ENCODE data around the gene PKN1. TPM values are rescaled to one million over a fixed set of nuclear protein-coding genes. Genes with fewer than 3 reads are reported as not detected.
"Not testable (repeated sequence)": the region's sequence is repeated elsewhere in the genome, so short reads cannot be mapped to it uniquely, and the experiment has no call there.

The PKN1 gene
- 100 to 1,000 TPM; 244 to 265 TPM for total RNA-seq

DNA sequence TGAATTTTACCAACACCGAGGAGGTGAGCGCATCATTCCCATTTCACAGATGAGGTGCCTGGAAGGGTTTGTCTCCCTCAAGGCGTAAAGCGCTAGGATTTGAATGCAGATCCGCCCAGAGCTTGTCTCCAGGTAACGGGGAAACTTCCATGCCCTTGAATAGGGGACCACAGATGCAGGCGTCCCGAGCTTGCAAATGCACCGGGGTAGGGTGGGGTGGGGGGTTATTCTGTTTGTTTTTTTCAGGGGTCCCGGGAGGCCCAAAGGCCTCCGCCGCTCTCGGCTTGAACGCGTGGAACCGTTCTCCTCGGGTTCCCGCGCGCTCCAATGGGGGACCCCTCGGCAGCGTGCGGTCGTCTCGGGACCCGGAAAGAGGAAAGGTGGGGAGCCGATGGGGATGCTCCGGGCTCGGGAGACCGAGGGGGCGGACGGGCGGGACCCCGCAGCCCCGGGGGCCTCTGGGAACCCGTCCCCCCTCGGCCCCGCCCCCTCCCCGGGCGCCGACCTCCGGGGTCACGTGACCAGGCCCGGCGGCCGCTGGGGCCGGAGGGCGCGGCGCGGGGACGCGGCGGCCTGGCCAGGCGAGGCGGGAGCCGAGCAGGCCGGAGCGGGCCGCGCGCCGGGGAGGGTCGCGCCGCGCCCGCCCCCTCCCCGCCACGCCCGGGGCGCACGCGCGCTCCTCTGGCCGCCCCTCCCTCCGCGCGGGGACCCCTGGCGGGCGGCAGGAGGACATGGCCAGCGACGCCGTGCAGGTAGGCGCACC, at the start of gene PKN1:
TSS of gene PKN1 (plus strand) at position 516 of the 763 bp plus-strand sequence. CDS start at position 732, 216 bp downstream.
- DNase-seq, result peak; percentile 80
- peak within 1 kb of the TSS; percentile 82 for H3K4me3 Mint-ChIP-seq
- peaks cover 6% of the 10 kb centered on the region for H3K36me3 Mint-ChIP-seq
- H3K9me3 Mint-ChIP-seq, result no peaks in the 10 kb centered on the region
- H3K27me3 Mint-ChIP-seq, result peaks cover 13% of the 10 kb centered on the region
- ATAC-seq (ENCODE audit: low read depth), result peak; percentile 35
- H3K27ac Mint-ChIP-seq, result peak within 1 kb of the TSS; percentile 83
- POLR2A ChIA-PET, result interaction anchor here (0.8 to 1.3 kb wide), 4 partner anchors 13 to 89 kb away, joined by 3 to 6 read pairs (median 4); partner anchors contain the start of gene DDX39A
- H3K4me1 Mint-ChIP-seq, result peaks cover 31% of the 10 kb centered on the region

DNA sequence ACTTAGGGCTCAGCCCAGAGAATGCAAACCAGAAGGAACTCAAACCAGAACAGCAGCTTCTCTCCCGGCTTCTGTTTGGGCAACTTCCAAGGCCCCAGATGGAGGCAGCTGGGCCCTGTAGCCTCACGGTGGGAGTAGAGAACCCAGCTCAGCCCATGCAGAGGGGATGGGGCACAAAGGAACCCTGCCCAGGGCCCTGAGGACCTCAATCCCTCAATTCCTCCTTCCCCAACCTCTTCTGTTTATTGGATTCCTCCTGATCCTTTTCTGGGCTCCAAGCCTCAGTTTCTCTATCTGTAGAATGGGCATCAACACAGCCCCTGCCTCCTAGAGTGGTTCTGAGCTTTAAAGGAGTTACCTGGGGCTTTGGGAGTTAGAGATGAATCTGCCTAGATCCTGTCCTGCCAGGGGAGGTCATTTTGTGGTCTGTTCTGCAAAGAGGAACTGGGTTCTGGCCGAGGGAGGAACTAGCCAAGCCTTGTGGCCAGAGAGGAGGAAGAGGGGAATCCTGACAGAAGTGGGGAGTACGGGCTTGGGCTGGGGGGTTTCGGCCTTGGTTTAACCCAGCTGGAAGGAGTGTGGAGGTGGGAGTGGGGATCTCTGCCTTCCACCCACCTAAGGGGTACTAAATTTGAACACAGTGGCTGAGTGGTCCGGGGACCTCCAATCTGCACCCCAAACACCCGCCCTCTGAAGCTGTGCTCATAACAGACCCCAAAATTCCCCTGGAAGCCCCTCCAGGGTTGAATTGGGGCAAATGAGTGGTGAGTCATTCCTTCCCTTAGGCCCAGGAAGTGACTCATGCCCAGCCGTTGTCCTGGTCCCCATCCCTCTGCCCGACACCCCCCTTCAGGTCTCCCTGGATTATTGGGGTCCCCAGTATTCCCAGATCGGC, 49.2 kb upstream of the PKN1 start:
- ATAC-seq (ENCODE audit: low read depth) (peak; percentile 8), DNase-seq (peak; percentile 60)
- peak overlapping the region; percentile 98 for H3K4me3 Mint-ChIP-seq
- peaks cover 34% of the 10 kb centered on the region for H3K36me3 Mint-ChIP-seq
- H3K27ac Mint-ChIP-seq, result peak overlapping the region; percentile 95
- H3K9me3 Mint-ChIP-seq, result no peaks in the 10 kb centered on the region
- POLR2A ChIA-PET, result interaction anchor here (0.6 to 12.1 kb wide), 13 partner anchors 8 to 1221 kb away, joined by 3 to 747 read pairs (median 7); partner anchors contain the start of genes ASF1B and DNAJB1
- H3K4me1 Mint-ChIP-seq, result peaks cover 30% of the 10 kb centered on the region
- no peaks in the 10 kb centered on the region for H3K27me3 Mint-ChIP-seq

DNA sequence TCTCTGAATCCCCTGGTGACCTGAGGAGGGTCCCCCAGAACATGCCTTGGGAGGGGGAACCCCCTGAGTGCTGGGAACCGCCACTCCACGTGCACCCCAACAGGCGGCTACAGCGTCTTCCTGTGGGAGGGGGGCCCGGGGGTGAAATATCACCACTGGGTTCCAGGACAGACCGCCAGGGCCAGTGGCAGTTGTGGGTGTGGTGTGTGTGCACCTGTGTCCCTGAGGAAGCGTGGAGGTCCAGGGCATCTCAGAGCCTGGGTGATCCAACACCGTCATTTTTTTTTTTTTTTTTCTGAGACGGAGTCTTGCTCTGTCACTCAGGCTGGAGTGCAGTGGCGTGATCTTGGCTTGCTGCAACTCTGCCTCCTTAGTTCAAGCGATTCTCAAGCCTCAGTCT, 47.6 kb upstream of the PKN1 start:
- POLR2A ChIA-PET, result interaction anchor here (0.6 to 12.1 kb wide), 6 partner anchors 11 to 185 kb away, joined by 4 to 747 read pairs (median 24); no protein-coding TSS in a partner anchor
- Mint-ChIP-seq H3K36me3 (peaks cover 36% of the 10 kb centered on the region), H3K4me1 (peaks cover 19% of the 10 kb centered on the region), H3K27me3 (no peaks in the 10 kb centered on the region), H3K9me3 (no peaks in the 10 kb centered on the region), H3K27ac (peak overlapping the region; percentile 95), H3K4me3 (peak overlapping the region; percentile 98)
- no peak for DNase-seq
- ATAC-seq (ENCODE audit: low read depth), result no peak

DNA sequence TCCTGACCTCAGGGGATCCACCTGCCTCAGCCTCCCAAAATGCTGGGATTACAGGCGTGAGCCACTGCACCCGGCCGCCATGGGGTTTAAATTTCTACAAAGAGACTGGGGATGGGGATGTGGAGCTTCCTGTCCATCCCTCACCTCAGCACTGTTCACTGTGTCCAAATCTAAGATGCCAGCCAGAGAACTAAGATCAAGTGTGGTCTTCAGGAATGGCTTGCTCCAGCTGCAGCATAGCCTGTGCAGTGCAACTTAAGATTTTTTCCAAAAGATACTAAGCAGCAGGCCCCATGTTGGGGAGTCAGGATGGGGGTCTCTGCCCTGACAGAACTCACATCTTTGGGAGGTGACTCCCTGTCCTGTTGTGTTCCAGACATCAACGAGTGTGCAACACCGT, 42.6 kb upstream of the PKN1 start:
- Mint-ChIP-seq H3K9me3 (no peaks in the 10 kb centered on the region), H3K27me3 (no peaks in the 10 kb centered on the region), H3K4me1 (peaks cover 11% of the 10 kb centered on the region), H3K36me3 (peaks cover 27% of the 10 kb centered on the region), H3K27ac (peak overlapping the region; percentile 45), H3K4me3 (no peak overlapping the region)
- no peak for DNase-seq
- no peak for ATAC-seq (ENCODE audit: low read depth)
- POLR2A ChIA-PET, result interaction anchor here (1.1 to 3.3 kb wide), 4 partner anchors 8 to 29 kb away, joined by 3 to 28 read pairs (median 4); partner anchors contain the start of gene ADGRE5

DNA sequence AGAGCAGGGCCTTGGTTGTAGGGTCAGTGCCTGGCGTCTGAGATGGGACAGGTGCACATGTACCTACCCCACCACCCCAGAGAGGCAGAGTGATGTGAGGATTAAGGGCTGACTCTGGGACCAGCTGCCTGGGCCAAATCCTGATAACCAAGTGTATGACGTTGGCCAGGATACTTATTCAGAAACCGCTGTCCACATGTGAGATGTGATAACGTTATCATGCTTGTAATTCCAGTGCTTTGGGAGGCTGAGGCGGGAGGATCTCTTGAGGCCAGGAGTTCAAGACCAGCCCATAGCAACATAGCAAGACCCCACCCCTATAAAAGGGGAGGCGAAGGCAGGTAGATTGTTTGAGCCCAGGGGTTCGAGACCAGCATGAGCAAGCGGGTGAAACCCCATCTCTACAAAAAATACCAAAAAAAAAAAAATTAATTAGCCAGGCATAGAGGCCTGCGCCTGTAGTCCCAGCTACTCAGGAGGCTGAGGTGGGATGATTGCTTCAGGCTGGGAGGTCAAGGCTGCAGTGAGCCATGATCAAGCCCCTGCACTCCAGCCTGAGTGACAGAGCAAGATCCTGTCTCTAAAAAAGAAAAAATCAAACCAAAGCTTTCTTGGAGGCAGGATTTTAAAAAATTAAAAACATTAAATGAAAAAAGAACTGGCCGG, 41.8 kb upstream of the PKN1 start:
- POLR2A ChIA-PET, result interaction anchor here (0.7 to 3.3 kb wide), 6 partner anchors 8 to 29 kb away, joined by 3 to 28 read pairs (median 4); partner anchors contain the start of gene ADGRE5
- no peak overlapping the region for H3K4me3 Mint-ChIP-seq
- DNase-seq (no peak), ATAC-seq (ENCODE audit: low read depth) (no peak)
- H3K27ac Mint-ChIP-seq, result peak overlapping the region; percentile 45
- peaks cover 29% of the 10 kb centered on the region for H3K36me3 Mint-ChIP-seq
- H3K9me3 Mint-ChIP-seq, result no peaks in the 10 kb centered on the region
- H3K27me3 Mint-ChIP-seq, result no peaks in the 10 kb centered on the region
- peaks cover 11% of the 10 kb centered on the region for H3K4me1 Mint-ChIP-seq

DNA sequence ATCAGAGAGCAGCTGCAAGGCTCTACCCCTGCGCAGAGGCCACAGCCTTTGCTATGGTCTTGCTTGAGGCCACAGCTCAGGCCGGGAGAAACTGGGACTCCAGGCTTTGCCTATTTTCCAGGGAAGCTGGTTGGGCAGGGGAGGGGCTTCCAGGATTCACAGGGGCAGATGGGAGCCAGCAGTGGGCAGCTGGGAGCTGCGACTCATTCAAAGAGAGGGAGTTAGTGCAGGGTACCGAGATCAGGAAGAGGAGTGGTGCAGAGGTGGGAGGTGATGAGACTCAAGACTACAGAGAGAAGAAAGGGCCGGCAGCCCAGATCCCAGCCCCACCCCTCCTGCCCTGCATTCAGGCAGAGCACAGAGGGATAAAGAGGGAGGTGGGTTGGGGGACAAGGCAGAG, 39.8 kb upstream of the PKN1 start:
- no peaks in the 10 kb centered on the region for H3K9me3 Mint-ChIP-seq
- peaks cover 11% of the 10 kb centered on the region for H3K4me1 Mint-ChIP-seq
- ATAC-seq (ENCODE audit: low read depth) (no peak), DNase-seq (no peak)
- POLR2A ChIA-PET, result interaction anchor here (0.6 to 3.3 kb wide), 5 partner anchors 10 to 135 kb away, joined by 3 to 28 read pairs (median 4); partner anchors contain the start of gene ADGRE5
- H3K36me3 Mint-ChIP-seq, result peaks cover 38% of the 10 kb centered on the region
- no peak overlapping the region for H3K4me3 Mint-ChIP-seq
- no peaks in the 10 kb centered on the region for H3K27me3 Mint-ChIP-seq
- peak overlapping the region; percentile 45 for H3K27ac Mint-ChIP-seq

DNA sequence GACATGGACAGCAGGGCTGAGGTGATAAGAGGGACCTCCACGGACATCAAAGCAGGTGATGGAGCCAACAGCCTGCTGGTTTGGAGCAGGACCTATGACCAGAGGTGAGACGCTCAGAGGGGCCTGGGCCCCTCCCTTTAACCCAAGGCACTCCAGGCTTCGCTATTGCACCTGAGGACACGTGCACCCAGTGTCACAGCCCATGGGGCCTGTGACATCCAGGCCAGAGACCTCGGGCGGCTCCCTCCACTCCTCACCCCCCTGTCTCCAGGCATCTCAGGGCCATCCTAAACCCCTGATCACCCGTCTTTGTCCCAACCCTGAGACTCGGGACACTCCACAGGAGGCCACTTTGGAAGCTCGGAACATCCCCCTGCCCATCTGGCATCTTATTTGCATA, 38.9 kb upstream of the PKN1 start:
- DNase-seq, result no peak
- no peak overlapping the region for H3K4me3 Mint-ChIP-seq
- peaks cover 35% of the 10 kb centered on the region for H3K36me3 Mint-ChIP-seq
- peaks cover 7% of the 10 kb centered on the region for H3K4me1 Mint-ChIP-seq
- H3K27me3 Mint-ChIP-seq, result no peaks in the 10 kb centered on the region
- no peak overlapping the region for H3K27ac Mint-ChIP-seq
- ATAC-seq (ENCODE audit: low read depth), result peak; percentile 25
- POLR2A ChIA-PET, result interaction anchor here (0.8 to 2.8 kb wide), 6 partner anchors 10 to 38 kb away, joined by 3 to 14 read pairs (median 6); partner anchors contain the start of gene ADGRE5
- H3K9me3 Mint-ChIP-seq, result no peaks in the 10 kb centered on the region

DNA sequence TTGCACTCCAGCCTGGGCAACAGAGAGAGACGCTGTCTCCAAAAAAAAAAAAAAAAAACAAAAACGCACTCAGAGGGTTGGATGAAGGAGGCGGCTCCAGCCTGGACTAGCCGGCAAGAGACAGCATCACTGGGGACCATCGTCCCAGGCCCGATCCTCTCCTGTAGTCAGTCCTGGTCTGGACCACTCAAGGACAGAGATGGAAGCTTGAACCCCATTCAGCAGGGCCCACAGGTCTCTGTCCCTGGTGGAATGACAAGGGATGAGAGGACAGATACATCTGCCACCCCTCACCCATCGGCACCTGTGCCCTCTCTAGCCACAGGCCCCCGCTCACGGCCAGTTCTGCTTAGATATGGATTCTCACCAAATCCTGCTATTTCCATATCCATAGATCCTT, 37.8 kb upstream of the PKN1 start:
- H3K9me3 Mint-ChIP-seq, result no peaks in the 10 kb centered on the region
- POLR2A ChIA-PET, result interaction anchor here (0.6 to 2.4 kb wide), 6 partner anchors 9 to 39 kb away, joined by 3 to 10 read pairs (median 6); no protein-coding TSS in a partner anchor
- no peak overlapping the region for H3K27ac Mint-ChIP-seq
- peaks cover 7% of the 10 kb centered on the region for H3K4me1 Mint-ChIP-seq
- DNase-seq (no peak), ATAC-seq (ENCODE audit: low read depth) (no peak)
- no peak overlapping the region for H3K4me3 Mint-ChIP-seq
- peaks cover 36% of the 10 kb centered on the region for H3K36me3 Mint-ChIP-seq
- no peaks in the 10 kb centered on the region for H3K27me3 Mint-ChIP-seq

DNA sequence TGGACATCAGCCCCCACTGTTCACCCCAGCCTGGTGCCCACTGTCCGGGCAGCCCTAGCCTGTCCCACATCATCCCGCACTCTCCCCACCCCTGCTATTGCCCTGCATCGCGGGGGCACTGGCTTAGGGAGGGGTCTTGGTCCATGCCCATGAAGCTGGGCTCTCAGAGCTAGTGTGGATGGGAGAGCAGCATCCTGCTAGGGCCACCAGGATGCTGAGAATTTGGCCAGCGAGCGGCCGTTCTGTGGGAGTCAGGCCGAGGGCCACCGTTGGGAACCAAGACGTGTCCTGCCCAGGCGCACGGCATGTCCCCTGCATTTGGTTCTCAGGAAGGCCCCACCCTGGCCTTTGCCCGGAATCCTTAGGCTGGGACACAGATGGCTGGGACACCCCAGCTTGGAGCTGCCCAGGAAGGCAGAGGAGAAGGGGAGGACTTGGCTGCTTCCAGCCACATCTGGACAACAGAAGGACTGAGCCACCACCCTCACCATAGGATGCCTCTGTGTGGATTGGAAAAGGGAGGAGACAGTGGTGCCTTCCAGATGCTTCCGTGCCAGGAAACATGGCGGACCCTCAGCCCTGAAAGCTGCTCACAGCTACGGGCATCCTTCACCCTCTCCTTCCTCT, 37.3 kb upstream of the PKN1 start:
- ATAC-seq (ENCODE audit: low read depth) (no peak), DNase-seq (no peak)
- peaks cover 7% of the 10 kb centered on the region for H3K4me1 Mint-ChIP-seq
- H3K27ac Mint-ChIP-seq, result peak overlapping the region; percentile 21
- peaks cover 33% of the 10 kb centered on the region for H3K36me3 Mint-ChIP-seq
- H3K27me3 Mint-ChIP-seq, result no peaks in the 10 kb centered on the region
- no peak overlapping the region for H3K4me3 Mint-ChIP-seq
- H3K9me3 Mint-ChIP-seq, result no peaks in the 10 kb centered on the region
- POLR2A ChIA-PET, result interaction anchor here (1.8 to 2.4 kb wide), 3 partner anchors 9 to 40 kb away, joined by 5 to 10 read pairs (median 6); no protein-coding TSS in a partner anchor

DNA sequence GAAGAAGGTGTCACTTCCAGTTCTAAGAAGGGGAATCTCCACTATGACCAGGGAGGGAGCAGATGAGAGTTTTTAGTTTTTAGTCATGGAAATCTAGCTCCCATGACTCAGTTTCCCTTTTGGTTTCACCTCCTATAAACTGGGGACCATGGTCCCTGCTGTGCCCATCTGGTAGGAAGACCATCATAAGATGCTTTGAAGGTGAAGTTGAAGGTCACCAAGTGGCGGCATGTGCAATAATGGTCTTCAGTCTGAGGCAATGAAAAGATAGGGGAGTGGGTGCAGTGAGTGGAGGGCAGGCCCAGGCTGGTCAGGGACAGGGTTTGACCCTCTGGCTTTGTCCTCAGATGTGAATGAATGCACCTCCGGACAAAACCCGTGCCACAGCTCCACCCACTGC, 36.4 kb upstream of the PKN1 start:
- peaks cover 34% of the 10 kb centered on the region for H3K36me3 Mint-ChIP-seq
- H3K4me3 Mint-ChIP-seq; ATAC-seq (ENCODE audit: low read depth); H3K27ac Mint-ChIP-seq; H3K27me3 Mint-ChIP-seq; DNase-seq; H3K9me3 Mint-ChIP-seq; H3K4me1 Mint-ChIP-seq: not testable (repeated sequence)
- POLR2A ChIA-PET, result interaction anchor here (1.2 to 2.4 kb wide), 2 partner anchors 8 to 13 kb away, joined by 3 to 10 read pairs; no protein-coding TSS in a partner anchor

DNA sequence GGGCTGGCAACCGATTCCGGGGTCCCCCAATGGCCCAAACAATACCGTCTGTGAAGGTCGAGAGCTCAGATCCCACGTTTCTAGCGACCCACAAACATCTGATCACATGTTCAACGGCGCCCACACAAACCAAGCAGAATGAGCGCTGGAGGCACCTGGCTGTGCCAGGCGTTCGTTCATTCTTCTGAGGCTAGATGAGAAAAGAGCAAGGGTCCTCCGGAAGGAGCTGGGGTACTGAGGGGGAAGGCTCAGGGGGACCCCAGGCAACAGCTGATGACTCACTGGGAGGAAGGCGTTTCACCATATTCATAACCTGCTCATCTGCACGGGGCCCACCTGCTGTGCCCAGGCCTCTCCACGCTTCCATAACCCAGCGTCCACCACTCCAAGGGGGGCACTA, 35.9 kb upstream of the PKN1 start:
- POLR2A ChIA-PET, result interaction anchor here (0.6 to 1.2 kb wide), 2 partner anchors 12 to 13 kb away, joined by 3 to 4 read pairs; no protein-coding TSS in a partner anchor
- H3K27me3 Mint-ChIP-seq; ATAC-seq (ENCODE audit: low read depth); H3K4me1 Mint-ChIP-seq; H3K9me3 Mint-ChIP-seq; DNase-seq; H3K4me3 Mint-ChIP-seq: not testable (repeated sequence)
- Mint-ChIP-seq H3K36me3 (peaks cover 35% of the 10 kb centered on the region), H3K27ac (peak overlapping the region; percentile 56)

DNA sequence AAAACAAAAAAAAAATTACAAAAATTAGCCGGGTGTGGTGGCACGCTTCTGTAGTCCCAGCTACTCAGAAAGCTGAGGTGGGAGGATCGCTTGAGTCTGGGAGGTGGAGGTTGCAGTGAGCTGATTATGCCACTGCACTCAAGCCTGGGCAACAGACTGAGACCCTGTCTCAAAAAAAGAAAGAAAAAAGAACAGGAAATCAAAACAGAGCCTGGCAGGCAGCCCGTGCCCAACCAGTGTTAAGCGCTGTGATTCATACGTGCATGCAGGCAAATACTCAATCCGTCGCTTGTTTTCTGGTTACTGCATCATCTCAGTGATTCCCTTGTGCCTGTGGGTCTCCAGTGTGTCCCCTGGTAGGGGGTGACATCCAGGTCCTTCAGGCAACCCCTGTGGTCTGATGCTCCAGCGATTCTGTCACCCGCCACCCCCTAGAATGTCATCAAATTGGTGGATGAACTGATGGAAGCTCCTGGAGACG, 32.1 kb upstream of the PKN1 start:
- Mint-ChIP-seq H3K36me3 (peaks cover 40% of the 10 kb centered on the region), H3K4me3 (no peak overlapping the region), H3K27ac (no peak overlapping the region), H3K9me3 (no peaks in the 10 kb centered on the region), H3K27me3 (no peaks in the 10 kb centered on the region), H3K4me1 (peaks cover 4% of the 10 kb centered on the region)
- DNase-seq (no peak), ATAC-seq (ENCODE audit: low read depth) (no peak)
- POLR2A ChIA-PET, result interaction anchor here (0.8 to 13.1 kb wide), 4 partner anchors 11 to 53 kb away, joined by 3 to 250 read pairs (median 4); no protein-coding TSS in a partner anchor
